Left hindlimb (tissue), 1 donor: ENCODE results near the gene SIL1.

Experiments
- DNase-seq: peaks from one replicate; pipeline ENCODE4 v3.0.0-alpha.2; 2018

SIL1 gene

GRCh38 chr5:138974227-138975063 is 223.7 kb downstream of the SIL1 start:
- DNase-seq: peak; percentile 47

GRCh38 chr5:138972836-138973235 is 225.3 kb downstream of the SIL1 start:
- DNase-seq: no peak

GRCh38 chr5:138972230-138972629 is 225.9 kb downstream of the SIL1 start:
- DNase-seq: no peak

GRCh38 chr5:138969323-138970002 is 228.7 kb downstream of the SIL1 start:
- no peak for DNase-seq

- DNase-seq: no peak
Observed at GRCh38 chr5:138968601-138969000, 229.6 kb downstream of the SIL1 start.

GRCh38 chr5:138967791-138968448 is 230.2 kb downstream of the SIL1 start:
- no peak for DNase-seq

- no peak for DNase-seq
Observed at GRCh38 chr5:138966236-138966985, 231.8 kb downstream of the SIL1 start.

- DNase-seq: no peak
Observed at GRCh38 chr5:138965626-138966025, 232.5 kb downstream of the SIL1 start.

GRCh38 chr5:138964647-138965201 is 233.4 kb downstream of the SIL1 start:
- no peak for DNase-seq

GRCh38 chr5:138963763-138964371 is 234.3 kb downstream of the SIL1 start:
- DNase-seq: no peak

- DNase-seq: no peak
Observed at GRCh38 chr5:138962614-138963370, 235.4 kb downstream of the SIL1 start.

GRCh38 chr5:138961729-138962128 is 236.4 kb downstream of the SIL1 start:
- DNase-seq: no peak

- DNase-seq: no peak
Observed at GRCh38 chr5:138961221-138961620, 236.9 kb downstream of the SIL1 start.

GRCh38 chr5:138960145-138960692 is 237.9 kb downstream of the SIL1 start:
- DNase-seq: no peak

- no peak for DNase-seq
Observed at GRCh38 chr5:138956801-138957200, 241.4 kb downstream of the SIL1 start.

GRCh38 chr5:138955671-138956295 is 242.4 kb downstream of the SIL1 start:
- no peak for DNase-seq

GRCh38 chr5:138955013-138955660 is 243.0 kb downstream of the SIL1 start:
- peak; percentile 73 for DNase-seq

- no peak for DNase-seq
Observed at GRCh38 chr5:138954257-138955012, 243.7 kb downstream of the SIL1 start.
